ENCODE measurements around the gene GSC2. TPM values are rescaled to one million over a fixed set of nuclear protein-coding genes. Genes with fewer than 3 reads are reported as not detected.

Gene GSC2
- total and polyA plus RNA-seq, 2 of the 4 experiments (the other 2 are of a cell fraction) = not detected

GRCh38 chr22:19110064-19110458, 40.0 kb downstream of the GSC2 start:
- H3K14ac ChIP-seq (replicated peaks; ENCODE audit: low read depth, low read length) = no peak overlapping the region
- H3K79me1 ChIP-seq (ENCODE audit: low read depth in 1 of 2, low read length in 2 of 2) = peaks cover 21 to 81% of the 10 kb centered on the region in 2 experiments
- H2BK120ac ChIP-seq (ENCODE audit: low read depth, low read length) = no peak overlapping the region
- H3K4me1 ChIP-seq (ENCODE audit: control insufficient read depth, insufficient read depth, low read length) = peaks cover 16% of the 10 kb centered on the region
- no peak for DNase-seq
- H3K27ac ChIP-seq (ENCODE audit: insufficient read depth, low read length) = no peak overlapping the region
- intact Hi-C loops (cut with micrococcal nuclease) = no loop called here
- H3K18ac ChIP-seq (ENCODE audit: low read depth, low read length) = no peak overlapping the region
- no peak overlapping the region for H3K4ac ChIP-seq (ENCODE audit: low read depth, low read length)
- H3K56ac ChIP-seq (ENCODE audit: extremely low read depth, insufficient read depth, low read length) = no peak overlapping the region
- H3K4me2 ChIP-seq (ENCODE audit: low read depth, low read length) = no peak overlapping the region
- no peak overlapping the region for H4K8ac ChIP-seq (ENCODE audit: low read depth in 2 of 2, low read length in 2 of 2)
- no peak overlapping the region for H3K4me3 ChIP-seq (ENCODE audit: insufficient read depth, low read depth, low read length)
- dilution Hi-C loops (cut with HindIII; ENCODE audit: low sequenced_read_pairs, unreplicated experiment) = no loop called here
- H3K23ac ChIP-seq (ENCODE audit: low read depth, low read length) = no peak overlapping the region
- ATAC-seq (ENCODE audit: low read depth) = no peak
- BruUV-seq (replicated peaks) = no TSS peak
- in situ Hi-C loops (cut with MboI; ENCODE audit: low sequenced_read_pairs) = no loop called here
- no peak overlapping the region for H3K9ac ChIP-seq (ENCODE audit: low read depth, low read length)
- no peak overlapping the region for H2BK5ac ChIP-seq (ENCODE audit: low read depth, low read length, poor library complexity, severe bottlenecking)
- no peaks in the 10 kb centered on the region for H3K9me3 ChIP-seq (ENCODE audit: control insufficient read depth, insufficient read depth, low read length)
- H2AK5ac ChIP-seq (ENCODE audit: low read depth, low read length) = no peak overlapping the region
- TF ChIP-seq, protein P1, sequence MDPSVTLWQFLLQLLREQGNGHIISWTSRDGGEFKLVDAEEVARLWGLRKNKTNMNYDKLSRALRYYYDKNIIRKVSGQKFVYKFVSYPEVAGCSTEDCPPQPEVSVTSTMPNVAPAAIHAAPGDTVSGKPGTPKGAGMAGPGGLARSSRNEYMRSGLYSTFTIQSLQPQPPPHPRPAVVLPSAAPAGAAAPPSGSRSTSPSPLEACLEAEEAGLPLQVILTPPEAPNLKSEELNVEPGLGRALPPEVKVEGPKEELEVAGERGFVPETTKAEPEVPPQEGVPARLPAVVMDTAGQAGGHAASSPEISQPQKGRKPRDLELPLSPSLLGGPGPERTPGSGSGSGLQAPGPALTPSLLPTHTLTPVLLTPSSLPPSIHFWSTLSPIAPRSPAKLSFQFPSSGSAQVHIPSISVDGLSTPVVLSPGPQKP (IDR thresholded peaks at IDR 0.05; ENCODE audit: borderline replicate concordance, low read depth, low read length) = no peak
- TF ChIP-seq NFE2L2 (IDR thresholded peaks at IDR 0.05; ENCODE audit: low read depth, low read length) (no peak), SMC3 (IDR thresholded peaks at IDR 0.05; ENCODE audit: low read depth, low read length) (no peak)
- H2AFZ ChIP-seq (replicated peaks; ENCODE audit: low read length, poor library complexity) = peak overlapping the region; percentile 53
- no peak overlapping the region for H2AK9ac ChIP-seq (replicated peaks; ENCODE audit: low read depth, low read length, poor library complexity)
- H2BK20ac ChIP-seq (ENCODE audit: low read depth, low read length) = no peak overlapping the region
- H4K91ac ChIP-seq (ENCODE audit: insufficient read depth, low read depth, low read length) = no peak overlapping the region
- peaks cover 85% of the 10 kb centered on the region for H4K20me1 ChIP-seq (ENCODE audit: insufficient read depth, low read length)
- 20% methylated on average over 1 of the region's 4 CpGs; no CpG with 5 or more reads in 1 of the 2 experiments for WGBS, 2 experiments (ENCODE audit: extremely low coverage in 2 of 2, insufficient read length in 1 of 2)
- H3K36me3 ChIP-seq (ENCODE audit: control insufficient read depth, insufficient read depth, low read length) = no peaks in the 10 kb centered on the region
- H4K5ac ChIP-seq (ENCODE audit: low read depth, low read length) = no peak overlapping the region
- peaks cover 34% of the 10 kb centered on the region for H3K9me1 ChIP-seq (ENCODE audit: insufficient read depth, low read length)
- no peaks in the 10 kb centered on the region for H3K27me3 ChIP-seq (ENCODE audit: control insufficient read depth, insufficient read depth, low read length)
- ChIA-PET POLR2A (ENCODE audit: unreplicated experiment) (no interaction called here), CTCF (no interaction called here)
- no peak overlapping the region for H2BK15ac ChIP-seq (ENCODE audit: low read depth, low read length)

Measured in IMR-90 (cell line).